Ascending aorta (tissue), 2 donors: Measurements from ENCODE around the gene IFT81. TPM values are rescaled to one million over a fixed set of nuclear protein-coding genes. Genes with fewer than 3 reads are reported as not detected.

Source experiments
- DNase-seq, 2 donors: peaks; one replicate each; pipeline ENCODE4 v3.0.0-alpha.2; 2019; ENCODE audit warnings: low spot score in 2 of 2
- H3K27ac ChIP-seq, 2 donors: fragments of 200-600 bp; sonication (generic); one replicate each; pipeline ENCODE4 v1.5.1; 2016 to 2017; ENCODE audit warnings: mild to moderate bottlenecking in 1 of 2
- H3K27me3 ChIP-seq: fragments of 200-600 bp; sonication (generic); one replicate; pipeline ENCODE4 v1.5.1; 2017
- H3K36me3 ChIP-seq, 2 donors: fragments of 200-600 bp; sonication (generic); one replicate each; pipeline ENCODE4 v1.5.1; 2016
- H3K4me1 ChIP-seq, 2 donors: fragments of 200-600 bp; sonication (generic); one replicate each; pipeline ENCODE4 v1.5.1; 2016 to 2017; ENCODE audit warnings: mild to moderate bottlenecking in 1 of 2
- H3K4me3 ChIP-seq, 2 donors: fragments of 200-600 bp; sonication (generic); one replicate each; pipeline ENCODE4 v1.5.1; 2016 to 2017; ENCODE audit warnings: mild to moderate bottlenecking in 1 of 2
- H3K9me3 ChIP-seq, 2 donors: fragments of 200-600 bp; sonication (generic); one replicate each; pipeline ENCODE4 v1.5.1; 2016
- intact Hi-C: fragments of 100-400 bp; cut with DNase I; formaldehyde crosslinking; loops from one replicate; pipeline ENCODE4 v1.15.1; 2023
- total RNA-seq: library from RNA; depleted of rRNA; stranded (reverse); fragments of >200 nt; gene quantifications from one replicate; pipeline ENCODE4 v1.1.0, GENCODE V29; 2016
- TF ChIP-seq, protein P1 (sequence below), 3 experiments: fragments of 200-600 bp in 2 of 3; fragments of 450-650 bp in 1 of 3; sonication (generic) in 2 of 3; IDR thresholded peaks; one replicate each; pipeline ENCODE4 v1.5.1; 2016 to 2019; ENCODE audit warnings: antibody characterized with exemption in 3 of 3, mild to moderate bottlenecking in 1 of 3, moderate library complexity in 1 of 3

IFT81 gene
- total RNA-seq, 1 donor from 2014 or later, result 12.0 TPM

DNA sequence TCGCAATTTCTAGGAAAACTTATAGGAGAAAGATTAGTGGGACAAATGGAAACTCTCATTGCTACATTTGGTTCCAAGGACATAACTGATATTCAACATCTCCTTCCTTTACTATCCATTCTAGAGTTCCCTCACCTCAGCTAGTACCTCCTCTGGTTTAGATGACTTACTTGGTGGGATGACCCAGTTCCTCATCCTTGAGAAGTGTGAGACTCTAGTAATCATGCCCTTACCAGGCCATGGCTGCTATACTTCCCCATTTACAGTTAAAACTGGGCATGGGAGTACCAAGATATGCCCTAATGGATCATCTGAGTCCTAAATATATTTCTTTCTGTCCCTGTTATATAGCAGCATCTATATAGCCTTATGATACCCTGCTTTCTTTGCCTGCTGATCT lies 58.1 kb downstream of the IFT81 start:
- intact Hi-C loops, result loop anchor here (5.0 kb wide), 3 partner anchors 40 to 80 kb away; partner anchors contain the start of gene IFT81
- peaks cover 5 to 9% of the 10 kb centered on the region in 2 donors for H3K36me3 ChIP-seq
- TF ChIP-seq, protein P1, sequence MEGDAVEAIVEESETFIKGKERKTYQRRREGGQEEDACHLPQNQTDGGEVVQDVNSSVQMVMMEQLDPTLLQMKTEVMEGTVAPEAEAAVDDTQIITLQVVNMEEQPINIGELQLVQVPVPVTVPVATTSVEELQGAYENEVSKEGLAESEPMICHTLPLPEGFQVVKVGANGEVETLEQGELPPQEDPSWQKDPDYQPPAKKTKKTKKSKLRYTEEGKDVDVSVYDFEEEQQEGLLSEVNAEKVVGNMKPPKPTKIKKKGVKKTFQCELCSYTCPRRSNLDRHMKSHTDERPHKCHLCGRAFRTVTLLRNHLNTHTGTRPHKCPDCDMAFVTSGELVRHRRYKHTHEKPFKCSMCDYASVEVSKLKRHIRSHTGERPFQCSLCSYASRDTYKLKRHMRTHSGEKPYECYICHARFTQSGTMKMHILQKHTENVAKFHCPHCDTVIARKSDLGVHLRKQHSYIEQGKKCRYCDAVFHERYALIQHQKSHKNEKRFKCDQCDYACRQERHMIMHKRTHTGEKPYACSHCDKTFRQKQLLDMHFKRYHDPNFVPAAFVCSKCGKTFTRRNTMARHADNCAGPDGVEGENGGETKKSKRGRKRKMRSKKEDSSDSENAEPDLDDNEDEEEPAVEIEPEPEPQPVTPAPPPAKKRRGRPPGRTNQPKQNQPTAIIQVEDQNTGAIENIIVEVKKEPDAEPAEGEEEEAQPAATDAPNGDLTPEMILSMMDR (IDR thresholded peaks at IDR 0.05), result no peak
- no peak for DNase-seq
- H3K4me1 ChIP-seq, result peaks cover 5 to 27% of the 10 kb centered on the region in 2 donors
- H3K4me3 ChIP-seq, result no peak overlapping the region
- H3K9me3 ChIP-seq, result peaks cover 0 to 5% of the 10 kb centered on the region in 2 donors
- peak overlapping the region; percentile 57 to 80 for H3K27ac ChIP-seq
- no peaks in the 10 kb centered on the region for H3K27me3 ChIP-seq

DNA sequence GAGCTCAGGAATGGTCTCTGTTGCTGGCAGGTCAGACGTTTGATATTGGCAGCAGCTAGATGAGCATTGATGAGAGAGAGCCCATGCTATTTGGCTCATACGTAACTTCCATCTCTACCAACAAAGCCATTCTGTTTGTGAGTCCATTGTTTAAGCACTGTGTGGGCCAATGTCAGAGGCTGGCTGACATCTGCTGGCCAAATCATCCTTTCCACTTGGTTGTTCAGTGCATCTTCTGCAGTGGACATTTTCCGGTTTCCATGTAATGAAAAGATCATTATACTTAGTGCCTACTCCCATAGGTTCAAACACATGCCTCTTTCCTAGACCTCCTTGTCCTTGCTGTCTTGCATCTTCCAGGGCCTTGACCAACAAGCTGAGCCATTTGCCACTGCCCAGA lies 59.2 kb downstream of the IFT81 start:
- H3K27ac ChIP-seq, result peak overlapping the region; percentile 14 to 80
- no peak overlapping the region for H3K4me3 ChIP-seq
- peaks cover 5 to 9% of the 10 kb centered on the region in 2 donors for H3K36me3 ChIP-seq
- no peak for DNase-seq
- H3K4me1 ChIP-seq, result peaks cover 5 to 27% of the 10 kb centered on the region in 2 donors
- intact Hi-C loops, result loop anchor here (5.0 kb wide), 3 partner anchors 39 to 81 kb away; partner anchors contain the start of gene IFT81
- no peaks in the 10 kb centered on the region for H3K27me3 ChIP-seq
- TF ChIP-seq, protein P1 (IDR thresholded peaks at IDR 0.05), result no peak
- peaks cover 0 to 5% of the 10 kb centered on the region in 2 donors for H3K9me3 ChIP-seq

DNA sequence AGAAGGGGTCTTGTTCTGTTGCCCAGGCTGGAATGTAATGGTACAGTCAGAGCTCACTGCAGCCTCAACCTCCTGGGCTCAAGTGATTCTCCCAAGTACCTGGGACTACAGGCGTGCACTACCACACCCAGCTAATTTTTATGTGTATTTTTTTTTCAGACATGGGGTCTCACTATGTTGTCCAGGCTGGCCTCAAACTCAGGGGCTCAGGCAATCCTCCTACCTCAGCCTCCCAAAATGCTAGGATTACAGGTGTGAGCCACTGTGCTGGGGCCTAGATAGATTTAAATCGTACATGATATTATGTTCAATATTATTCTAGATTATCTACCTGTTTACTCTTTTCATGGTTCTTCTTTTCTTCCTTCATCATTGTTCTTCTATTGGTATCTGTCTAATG lies 61.5 kb downstream of the IFT81 start:
- intact Hi-C loops, result no loop called here
- DNase-seq, result no peak
- peaks cover 0 to 5% of the 10 kb centered on the region in 2 donors for H3K9me3 ChIP-seq
- H3K4me1 ChIP-seq, result peaks cover 5 to 17% of the 10 kb centered on the region in 2 donors
- TF ChIP-seq, protein P1 (IDR thresholded peaks at IDR 0.05), result no peak
- H3K36me3 ChIP-seq, result peaks cover 5 to 9% of the 10 kb centered on the region in 2 donors
- H3K27ac ChIP-seq, result no peak overlapping the region
- H3K4me3 ChIP-seq, result no peak overlapping the region
- no peaks in the 10 kb centered on the region for H3K27me3 ChIP-seq

DNA sequence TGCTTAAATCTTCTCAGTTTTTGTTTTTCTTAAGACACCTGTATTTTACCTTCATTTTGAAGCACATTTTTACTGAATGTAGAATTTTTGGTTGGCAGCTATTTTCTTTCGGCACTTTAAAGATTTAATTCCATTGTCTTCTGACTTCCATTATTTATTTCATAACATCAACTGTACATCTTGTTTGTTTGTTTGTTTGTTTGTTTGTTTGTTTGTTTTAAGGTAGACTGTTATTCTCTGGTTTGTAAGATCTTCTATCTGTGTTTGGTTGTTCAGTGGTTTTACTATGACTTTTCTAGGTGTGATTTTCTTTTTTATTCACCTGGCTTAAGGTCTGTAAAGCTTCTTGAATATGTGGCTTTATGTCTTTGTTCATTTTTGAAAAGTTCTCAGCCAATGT lies 61.9 kb downstream of the IFT81 start:
- Histone ChIP-seq H3K4me1 (peaks cover 3 to 14% of the 10 kb centered on the region in 2 donors), H3K36me3 (peaks cover 6 to 10% of the 10 kb centered on the region in 2 donors), H3K4me3 (no peak overlapping the region), H3K9me3 (peaks cover 0 to 5% of the 10 kb centered on the region in 2 donors), H3K27me3 (no peaks in the 10 kb centered on the region), H3K27ac (no peak overlapping the region)
- DNase-seq, result no peak
- intact Hi-C loops, result no loop called here
- TF ChIP-seq, protein P1 (IDR thresholded peaks at IDR 0.05), result no peak

DNA sequence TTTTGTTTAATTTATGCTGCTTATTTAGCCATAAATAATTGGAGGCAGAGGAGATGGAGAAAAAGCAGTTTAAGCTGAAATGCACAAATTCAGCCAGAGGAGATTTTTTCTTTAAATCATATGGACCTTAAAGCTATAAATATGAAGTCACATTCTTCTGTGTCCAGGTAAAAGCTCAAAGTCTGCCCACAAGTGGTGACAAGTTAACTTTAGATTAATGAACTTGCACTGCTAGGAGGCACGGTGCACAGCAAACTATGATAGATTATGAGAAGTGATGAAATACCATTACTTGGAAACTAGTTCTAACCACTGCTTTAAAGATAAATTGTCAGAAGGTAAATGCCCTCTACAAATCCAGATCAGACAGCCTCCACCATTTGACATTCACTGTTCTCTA lies 69.0 kb downstream of the IFT81 start:
- intact Hi-C loops, result no loop called here
- DNase-seq, result no peak
- Histone ChIP-seq H3K27me3 (no peaks in the 10 kb centered on the region), H3K4me1 (no peaks in the 10 kb centered on the region), H3K27ac (no peak overlapping the region), H3K9me3 (no peaks in the 10 kb centered on the region), H3K4me3 (no peak overlapping the region), H3K36me3 (peaks cover 2 to 29% of the 10 kb centered on the region in 2 donors)
- TF ChIP-seq, protein P1 (IDR thresholded peaks at IDR 0.05), result no peak

DNA sequence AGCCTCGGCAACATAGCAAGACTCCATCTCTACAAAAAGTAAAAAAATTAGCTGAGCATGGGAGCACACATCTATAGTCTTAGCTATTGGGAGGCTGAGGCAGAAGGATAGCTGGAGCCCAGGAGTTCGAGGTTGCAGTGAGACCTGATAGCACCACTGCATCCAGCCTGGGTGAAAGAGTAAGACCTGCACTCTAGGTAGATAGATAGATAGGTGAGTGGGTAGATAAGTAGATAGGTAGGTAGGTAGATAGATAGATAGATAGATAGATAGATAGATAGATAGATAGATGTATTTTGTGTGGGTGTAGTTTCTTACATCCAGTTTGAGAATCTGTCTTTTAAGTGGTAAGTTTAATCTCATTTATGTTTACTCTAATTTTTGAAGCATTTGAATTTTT lies 72.8 kb downstream of the IFT81 start:
- Histone ChIP-seq H3K4me1 (no peaks in the 10 kb centered on the region), H3K4me3 (no peak overlapping the region), H3K9me3 (no peaks in the 10 kb centered on the region), H3K36me3 (peaks cover 0 to 18% of the 10 kb centered on the region in 2 donors), H3K27me3 (no peaks in the 10 kb centered on the region), H3K27ac (no peak overlapping the region)
- intact Hi-C loops, result no loop called here
- DNase-seq, result no peak
- TF ChIP-seq, protein P1 (IDR thresholded peaks at IDR 0.05), result no peak
